WI38 (cell line): Measurements from ENCODE around the gene TALDO1.

Source experiments
- H3K4me3 ChIP-seq: 2 replicates; pipeline ENCODE4 v1.5.1; 2011; ENCODE audit warnings: low read depth, mild to moderate bottlenecking, control low read depth, low read length
- CTCF ChIP-seq: IDR thresholded peaks from 2 replicates; pipeline ENCODE4 v1.5.1; 2012; ENCODE audit warnings: low read depth, mild to moderate bottlenecking, control low read depth, low read length

Gene TALDO1

GRCh38 chr11:766936-767210 lies 19.6 kb downstream of the TALDO1 start:
- H3K4me3 ChIP-seq: no peak overlapping the region
- TF ChIP-seq CTCF: no peak

DNA sequence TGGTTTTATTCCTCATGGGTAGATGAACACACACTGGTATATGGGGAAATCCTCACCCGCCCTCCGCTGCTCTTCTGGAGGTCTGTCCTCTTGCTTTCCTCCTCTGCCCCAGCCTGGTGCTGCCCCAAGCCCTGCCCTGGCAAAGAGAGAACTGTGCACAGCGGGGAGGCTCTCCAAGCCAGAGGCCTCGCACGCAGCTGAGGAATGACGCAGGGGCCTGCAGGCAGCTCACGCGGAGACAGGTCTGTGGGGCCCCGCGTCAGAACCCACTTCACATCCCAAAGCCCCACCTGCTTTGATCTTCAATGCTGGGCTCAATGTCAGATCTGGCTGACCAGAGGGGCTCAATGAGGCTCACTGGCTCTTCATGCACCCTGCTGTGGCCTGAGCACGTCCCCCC lies 20.0 kb downstream of the TALDO1 start:
- H3K4me3 ChIP-seq: no peak overlapping the region
- no peak for TF ChIP-seq CTCF

DNA sequence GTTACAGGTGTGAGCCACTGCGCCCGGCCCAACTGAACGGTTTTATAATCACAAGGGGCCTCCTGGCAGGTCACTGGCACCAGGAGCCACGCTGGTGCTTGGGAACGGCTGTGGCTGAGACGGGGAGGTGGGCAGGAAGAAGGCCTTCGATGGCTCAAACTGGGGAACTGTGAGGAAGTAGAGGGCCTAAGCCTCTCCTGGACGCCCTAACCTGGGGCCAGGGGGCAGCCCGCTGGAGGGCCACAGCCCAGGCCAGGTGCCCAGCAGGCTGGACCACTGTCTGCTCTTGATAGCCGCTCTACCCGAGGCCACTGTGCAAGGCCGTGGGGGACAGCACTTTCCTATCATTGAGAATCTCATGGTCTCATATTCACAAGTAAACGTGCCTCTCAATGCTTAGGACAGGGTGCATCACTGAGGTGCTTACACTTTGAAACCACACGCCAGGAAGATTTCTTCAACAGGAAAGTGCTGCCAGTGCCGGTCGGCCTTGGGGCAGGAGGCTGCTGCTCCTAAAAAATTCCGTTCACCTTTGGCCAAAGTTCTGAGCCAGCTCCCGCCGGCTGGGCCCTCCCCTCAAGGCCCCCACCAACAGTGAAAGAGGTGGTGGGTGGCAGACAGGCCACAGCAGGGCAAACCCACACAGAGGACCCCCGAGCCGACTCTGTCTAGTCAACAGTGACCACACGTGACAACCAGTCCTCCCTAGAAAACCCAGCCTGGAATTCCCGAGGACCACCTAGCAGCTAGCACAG lies 22.8 kb downstream of the TALDO1 start:
- H3K4me3 ChIP-seq: no peak overlapping the region
- TF ChIP-seq CTCF: no peak

- H3K4me3 ChIP-seq: no peak overlapping the region
- no peak for TF ChIP-seq CTCF
Measured at GRCh38 chr11:770642-771616, 23.7 kb downstream of the TALDO1 start.

DNA sequence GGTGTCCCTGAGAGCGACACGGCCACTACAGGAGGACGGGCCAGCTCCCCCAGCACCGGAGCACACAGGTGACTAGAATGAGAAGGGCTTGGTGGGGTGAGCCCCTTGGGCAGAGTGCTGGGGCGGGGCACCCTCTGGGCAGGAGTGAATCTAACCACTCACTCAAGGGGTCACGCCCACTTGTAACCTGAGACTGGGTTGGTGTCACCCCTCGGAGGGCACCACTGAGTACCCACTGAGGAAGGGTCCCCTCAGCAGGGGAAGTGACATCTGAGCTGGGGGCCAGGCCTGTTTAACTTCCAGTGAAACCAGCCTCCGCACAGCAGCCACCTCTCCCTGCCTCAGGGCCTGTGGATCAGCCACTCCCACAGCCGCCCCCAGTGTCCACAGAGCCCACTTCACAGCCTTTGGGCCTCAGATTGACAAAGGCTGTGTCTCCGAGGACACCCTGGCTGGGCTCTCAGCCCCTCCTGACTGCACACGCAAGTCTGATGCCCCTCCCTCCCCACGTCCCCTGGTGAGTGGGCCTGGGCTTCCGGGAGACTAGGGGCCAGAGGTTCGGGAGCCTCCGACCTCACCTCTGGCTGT lies 24.4 kb downstream of the TALDO1 start:
- no peak for TF ChIP-seq CTCF
- no peak overlapping the region for H3K4me3 ChIP-seq

DNA sequence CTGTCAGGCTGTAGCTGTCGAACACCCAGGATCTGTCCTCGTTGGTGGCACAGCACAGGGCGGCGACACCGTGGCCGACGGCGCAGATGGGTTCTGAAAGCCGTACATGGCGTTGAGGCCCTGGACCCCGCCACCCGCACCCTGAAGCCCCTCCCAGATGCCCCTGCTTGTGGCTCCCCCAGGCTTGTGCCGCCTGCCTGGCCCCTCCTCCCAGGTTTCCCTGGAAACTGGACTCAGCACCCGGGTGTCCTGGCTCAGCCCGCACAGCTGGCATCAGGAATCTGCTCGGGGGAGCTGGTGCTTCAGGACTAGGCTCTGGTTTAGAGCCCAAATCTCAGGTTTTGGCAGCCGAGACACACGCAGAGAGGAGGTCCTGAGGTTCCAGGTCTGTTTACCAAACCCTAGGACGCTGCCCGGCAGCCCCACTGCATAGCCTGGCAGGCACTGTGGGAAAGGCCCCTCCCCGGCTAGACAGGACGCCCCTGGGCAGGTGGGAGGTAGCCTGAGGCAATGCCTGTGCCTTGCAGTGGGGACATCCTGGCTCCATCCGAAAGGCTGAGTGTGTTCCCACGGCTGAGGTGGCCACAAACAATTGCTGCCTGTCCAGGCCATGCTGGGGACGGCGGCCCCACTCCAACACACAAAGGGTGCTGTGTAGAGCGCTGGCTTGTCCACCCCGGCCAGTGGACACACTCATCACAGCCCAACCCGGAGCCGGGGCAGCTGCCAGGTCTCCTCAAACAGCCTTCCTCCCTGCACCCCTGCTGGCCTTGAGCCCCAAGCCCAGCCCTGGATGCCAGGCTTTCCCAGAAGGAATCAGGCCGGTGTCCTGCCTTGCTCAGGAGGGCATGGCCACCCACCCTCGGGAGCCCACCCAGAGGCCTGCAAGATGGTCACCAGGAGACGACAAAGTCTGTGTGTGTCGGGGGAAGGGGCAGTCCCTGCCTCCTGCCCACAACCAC lies 25.4 kb downstream of the TALDO1 start:
- no peak for TF ChIP-seq CTCF
- no peak overlapping the region for H3K4me3 ChIP-seq
